GM18909 (cell line): Measurements from ENCODE around the gene DVL2.

ENCODE experiments used
- ATAC-seq: cut with Tn5 transposase; IDR thresholded peaks from one replicate; pipeline ENCODE4 v1.9.1; 2021; ENCODE audit warnings: mild to moderate bottlenecking; ENCODE audit not compliant: unreplicated experiment, poor library complexity

The DVL2 gene

DNA sequence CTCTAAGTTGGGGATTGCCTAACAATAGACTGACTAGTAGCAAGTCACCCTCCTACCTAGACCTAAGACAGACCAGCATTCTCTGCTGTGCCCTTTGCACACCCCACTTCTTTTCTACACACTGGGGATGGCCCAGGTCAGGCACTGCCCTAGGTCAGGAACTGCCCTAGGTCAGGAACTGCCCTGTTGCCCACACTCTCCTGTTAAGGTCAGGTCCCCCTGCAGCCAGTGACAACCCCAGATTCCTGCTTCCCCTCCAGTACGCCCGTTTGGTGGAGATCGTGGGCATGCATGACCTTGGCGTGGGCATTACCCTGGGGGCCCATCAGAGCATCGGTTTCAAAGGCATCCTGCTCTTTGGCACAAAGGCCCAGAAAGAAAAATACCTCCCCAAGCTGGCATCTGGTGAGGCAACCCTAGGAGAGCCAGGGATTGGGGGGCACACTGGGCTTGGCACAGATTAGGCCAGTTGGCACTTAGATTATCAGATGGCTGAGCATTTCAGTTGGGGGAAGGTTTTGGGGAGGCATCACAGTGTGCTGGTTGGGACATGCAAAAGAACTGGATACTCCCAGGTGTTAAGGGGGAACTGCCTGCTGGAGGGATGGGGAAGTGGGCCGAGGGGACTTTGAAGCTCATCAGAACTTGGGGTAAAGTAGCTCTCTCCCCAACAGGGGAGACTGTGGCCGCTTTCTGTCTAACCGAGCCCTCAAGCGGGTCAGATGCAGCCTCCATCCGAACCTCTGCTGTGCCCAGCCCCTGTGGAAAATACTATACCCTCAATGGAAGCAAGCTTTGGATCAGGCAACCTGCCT is 12.8 kb downstream of the DVL2 start:
- ATAC-seq = no peak

DNA sequence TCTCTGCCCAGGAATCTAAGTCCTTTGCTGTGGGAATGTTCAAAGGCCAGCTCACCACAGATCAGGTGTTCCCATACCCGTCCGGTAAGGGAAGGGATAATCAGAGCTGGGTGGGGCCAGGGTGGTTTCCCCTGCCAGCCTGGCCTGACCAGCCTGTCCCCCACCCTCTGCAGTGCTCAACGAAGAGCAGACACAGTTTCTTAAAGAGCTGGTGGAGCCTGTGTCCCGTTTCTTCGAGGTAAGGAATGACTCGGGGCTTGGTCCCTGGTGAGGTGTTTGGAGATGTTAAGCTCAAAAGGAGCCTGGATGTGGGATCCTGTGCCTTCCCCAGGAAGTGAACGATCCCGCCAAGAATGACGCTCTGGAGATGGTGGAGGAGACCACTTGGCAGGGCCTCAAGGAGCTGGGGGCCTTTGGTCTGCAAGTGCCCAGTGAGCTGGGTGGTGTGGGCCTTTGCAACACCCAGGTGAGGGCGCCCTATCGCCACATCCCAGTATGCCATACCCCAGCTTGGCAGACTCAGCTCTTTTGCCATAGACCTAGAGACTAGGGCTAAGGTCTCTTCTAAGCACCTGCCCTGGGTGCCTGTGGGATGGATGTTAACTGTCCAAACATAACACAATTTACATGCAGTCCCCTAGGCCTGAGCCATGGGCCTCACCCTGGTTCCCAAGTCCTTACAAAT is 13.6 kb downstream of the DVL2 start:
- no peak for ATAC-seq

- no peak for ATAC-seq
Observed at GRCh38 chr17:7219812-7220592, 14.3 kb downstream of the DVL2 start, which contains the start of the genes ACADVL and DLG4. Gene ACADVL, plus strand, starts transcription at chr17:7219938. Its CDS starts 47 bp downstream, at chr17:7219985. Gene DLG4, minus strand, starts transcription at chr17:7219836.

GRCh38 chr17:7219229-7219811 is 15.0 kb downstream of the DVL2 start:
- ATAC-seq = no peak

DNA sequence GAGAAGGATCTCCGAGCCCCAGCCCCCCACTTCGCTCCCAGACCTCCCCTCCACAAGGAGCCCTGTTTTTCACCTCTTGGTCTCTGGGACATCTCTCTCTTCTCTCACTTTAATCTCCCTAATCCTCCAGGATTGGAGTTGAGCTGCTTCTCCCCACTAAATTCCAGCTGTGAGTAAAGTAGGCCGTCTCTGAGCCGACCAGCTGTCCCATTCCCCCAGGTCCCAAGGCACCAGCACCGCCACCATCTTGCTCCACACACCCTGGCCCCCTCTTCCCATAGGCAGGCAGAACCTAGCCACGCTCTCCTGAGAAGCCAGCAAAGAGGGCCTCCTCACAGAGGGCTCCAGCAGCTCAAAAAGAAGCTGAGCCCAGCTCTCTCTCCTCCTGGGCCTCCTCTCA is 15.6 kb downstream of the DVL2 start:
- no peak for ATAC-seq

- no peak for ATAC-seq
Observed at GRCh38 chr17:7218166-7218565, 16.2 kb downstream of the DVL2 start.

GRCh38 chr17:7217113-7217987 is 17.0 kb downstream of the DVL2 start:
- ATAC-seq = no peak

GRCh38 chr17:7216242-7217112 is 17.8 kb downstream of the DVL2 start:
- ATAC-seq = no peak

- no peak for ATAC-seq
Observed at GRCh38 chr17:7215652-7216180, 18.6 kb downstream of the DVL2 start.

DNA sequence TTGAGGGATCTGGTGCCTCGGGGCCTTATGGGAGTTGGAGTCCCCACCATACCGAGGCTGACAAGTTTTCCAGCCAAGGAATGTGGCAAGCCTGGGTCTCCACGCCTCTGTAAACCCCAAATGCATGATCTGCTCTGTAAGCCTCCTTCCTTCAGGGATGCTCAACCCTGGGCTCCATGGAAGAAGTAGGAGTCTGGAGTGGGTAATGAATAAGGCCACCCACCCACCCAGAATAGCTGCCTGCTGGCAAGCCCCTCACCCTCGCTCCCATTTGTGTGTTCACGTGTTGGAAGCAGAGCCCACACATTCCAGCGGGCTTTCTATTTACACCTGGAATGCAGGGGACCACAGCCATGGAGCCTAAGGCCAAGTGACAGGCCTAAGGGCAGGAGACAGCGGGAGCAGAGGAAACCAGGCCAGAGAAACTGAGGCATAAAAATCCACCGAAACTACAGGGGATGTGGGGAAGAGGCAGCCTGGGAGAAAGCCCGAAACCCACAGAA is 19.1 kb downstream of the DVL2 start:
- ATAC-seq = no peak

- peak; percentile 75 for ATAC-seq
Observed at GRCh38 chr17:7214300-7215135, 19.8 kb downstream of the DVL2 start.

GRCh38 chr17:7213895-7214299 is 20.4 kb downstream of the DVL2 start:
- no peak for ATAC-seq

GRCh38 chr17:7211491-7212273 is 22.6 kb downstream of the DVL2 start:
- no peak for ATAC-seq

DNA sequence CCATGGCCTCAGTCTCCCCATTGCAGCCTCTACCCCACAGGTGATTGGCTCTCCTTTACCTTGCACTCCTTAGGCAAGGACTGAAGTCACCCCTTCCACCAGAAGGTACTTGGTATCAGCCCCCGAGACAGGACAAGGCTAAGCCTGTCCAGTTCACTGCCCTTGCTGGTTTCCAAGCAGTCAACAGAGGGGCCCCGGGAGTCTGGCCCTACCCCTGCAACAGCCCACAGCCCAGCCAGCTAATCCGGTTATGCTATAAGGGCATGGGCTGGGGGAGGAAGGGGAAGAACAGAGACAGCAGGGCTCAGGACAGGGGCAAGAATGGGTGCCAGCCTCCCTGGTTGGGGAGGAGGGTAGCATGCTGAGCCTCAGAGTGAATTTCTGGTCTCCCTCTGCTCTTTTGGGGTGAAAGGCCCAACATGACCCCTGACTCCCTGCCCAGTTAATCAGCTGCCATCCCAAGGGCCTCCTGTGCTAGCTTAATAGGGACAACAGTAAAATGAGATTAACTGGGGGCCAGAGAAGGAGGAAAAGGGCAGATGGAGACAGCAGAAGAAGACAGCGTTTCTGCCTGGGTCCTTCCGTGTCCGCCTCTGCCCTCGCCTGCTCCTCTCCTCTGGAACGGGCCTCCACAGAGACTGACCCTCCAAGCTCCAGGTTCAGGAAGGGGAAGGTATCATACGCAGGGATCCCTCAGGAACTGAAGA is 25.4 kb downstream of the DVL2 start:
- no peak for ATAC-seq

- no peak for ATAC-seq
Observed at GRCh38 chr17:7208027-7208571, 26.2 kb downstream of the DVL2 start.
